HCT116 (cell line): ENCODE data around the gene NPAS4. TPM values are rescaled to one million over a fixed set of nuclear protein-coding genes. Genes with fewer than 3 reads are reported as not detected.

Experiments
- ATAC-seq: fragments of 200-7000 bp; cut with Tn5 transposase; 2 replicates; pipeline ENCODE4 v1.9.1; 2020; ENCODE audit warnings: mild to moderate bottlenecking, moderate library complexity
- BruUV-seq: library from RNA; stranded (reverse); fragments of 400-500 nt; replicated peaks from 2 replicates; lab custom pipeline; 2021; lab: Mats Ljungman, UMichigan
- CTCF ChIA-PET: fragments of 300-600 bp; sonication (Branson Sonifier 250); formaldehyde crosslinking; loops from one replicate; lab custom pipeline; 2021; ENCODE audit warnings: antibody characterized with exemption; lab: Charles Lee
- POLR2A ChIA-PET: fragments of 300-600, 350-600 bp; sonication (Branson Sonifier 250); formaldehyde crosslinking; loops from one replicate; lab custom pipeline; 2021; ENCODE audit warnings: antibody characterized with exemption; lab: Charles Lee
- RAD21 ChIA-PET, 2 experiments: fragments of 300-600 bp; sonication (Branson Sonifier 250); formaldehyde crosslinking; loops; one replicate each; lab custom pipeline; 2023; ENCODE audit warnings: low total read pairs in 2 of 2; ENCODE audit not compliant: uncharacterized antibody in 2 of 2, unreplicated experiment in 2 of 2, low non-redundant PET in 1 of 2; lab: Charles Lee
- DNase-seq: peaks from one replicate; pipeline ENCODE4 v3.0.0-alpha.2; 2010; ENCODE audit warnings: low read depth, low spot score
- H2AFZ ChIP-seq: fragments of 200-600 bp; shearing (Covaris generic), sonication (generic); 2 replicates; pipeline ENCODE4 v1.6.1; 2017; ENCODE audit warnings: low read depth, mixed run types, mixed read lengths, antibody characterized with exemption, low read length; ENCODE audit not compliant: poor library complexity, severe bottlenecking
- H3K27ac ChIP-seq: 2 replicates; pipeline ENCODE4 v1.5.1; 2012; ENCODE audit warnings: low read depth, low read length
- H3K27me3 ChIP-seq: fragments of 200-600 bp; sonication (generic); 2 replicates; pipeline ENCODE4 v1.6.1; 2016; ENCODE audit warnings: mixed run types, low read length, mixed read lengths; ENCODE audit not compliant: insufficient read depth
- H3K36me3 ChIP-seq, 2 experiments: fragments of 200-500 bp in 1 of 2; fragments of 200-600 bp in 1 of 2; sonication (Bioruptor generic) in 1 of 2; sonication (generic) in 1 of 2; 2 replicates each; pipeline versions ENCODE4 v1.5.1 to v1.6.1; 2014 to 2016; ENCODE audit warnings: low read length in 2 of 2, inconsistent platforms in 1 of 2, mixed read lengths in 1 of 2, mixed run types in 1 of 2; ENCODE audit not compliant: insufficient read depth in 2 of 2, control insufficient read depth in 1 of 2
- H3K4me1 ChIP-seq, 2 experiments: fragments of 200-600 bp in 1 of 2; sonication (generic) in 1 of 2; 2 replicates each; pipeline versions ENCODE4 v1.5.1 to v1.6.1; 2012 to 2017; ENCODE audit warnings: low read length in 2 of 2, inconsistent platforms in 1 of 2, mild to moderate bottlenecking in 1 of 2, mixed read lengths in 1 of 2, mixed run types in 1 of 2, moderate library complexity in 1 of 2; ENCODE audit not compliant: insufficient read depth in 2 of 2, control insufficient read depth in 1 of 2
- H3K4me2 ChIP-seq: fragments of 200-600 bp; sonication (generic); 2 replicates; pipeline ENCODE4 v1.6.1; 2017; ENCODE audit warnings: mixed run types, low read length, mixed read lengths
- H3K4me3 ChIP-seq, 2 experiments: fragments of 200-600 bp in 1 of 2; sonication (generic) in 1 of 2; replicated peaks in 1 of 2; 2 replicates each; pipeline ENCODE4 v1.5.1; 2011 to 2016; ENCODE audit warnings: low read length in 2 of 2, control low read depth in 1 of 2, low read depth in 1 of 2, mild to moderate bottlenecking in 1 of 2, mixed read lengths in 1 of 2, mixed run types in 1 of 2
- H3K79me2 ChIP-seq: fragments of 200-600 bp; sonication (generic); 2 replicates; pipeline ENCODE4 v1.6.1; 2017; ENCODE audit warnings: mild to moderate bottlenecking, mixed run types, low read length, moderate library complexity, mixed read lengths; ENCODE audit not compliant: insufficient read depth
- H3K9ac ChIP-seq: fragments of 200-600 bp; sonication (generic); 2 replicates; pipeline ENCODE4 v1.6.1; 2016; ENCODE audit warnings: low read length, mixed read lengths
- H3K9me2 ChIP-seq: fragments of 200-600 bp; sonication (generic), shearing (Covaris generic); 2 replicates; pipeline ENCODE4 v1.6.1; 2017; ENCODE audit warnings: mixed run types, mild to moderate bottlenecking, moderate library complexity; ENCODE audit not compliant: insufficient read depth
- H3K9me3 ChIP-seq, 2 experiments: fragments of 200-500 bp in 1 of 2; fragments of 200-600 bp in 1 of 2; sonication (Bioruptor generic) in 1 of 2; sonication (generic) in 1 of 2; 2 replicates each; pipeline ENCODE4 v1.6.1; 2014 to 2017; ENCODE audit warnings: low read length in 2 of 2, mixed read lengths in 2 of 2, inconsistent platforms in 1 of 2, low read depth in 1 of 2, mild to moderate bottlenecking in 1 of 2, mixed run types in 1 of 2, moderate library complexity in 1 of 2; ENCODE audit not compliant: control insufficient read depth in 1 of 2, insufficient read depth in 1 of 2
- H4K20me1 ChIP-seq: fragments of 200-600 bp; sonication (generic), shearing (Covaris generic); 2 replicates; pipeline ENCODE4 v1.6.1; 2017; ENCODE audit warnings: mixed run types, mild to moderate bottlenecking, moderate library complexity; ENCODE audit not compliant: insufficient read depth
- CBX3 ChIP-seq: IDR thresholded peaks from 2 replicates; pipeline ENCODE4 v1.6.1; 2012; ENCODE audit warnings: low read depth
- CEBPB ChIP-seq: IDR thresholded peaks from 2 replicates; pipeline ENCODE4 v1.6.1; 2012; ENCODE audit warnings: low read depth
- CTCF ChIP-seq, 3 experiments: fragments of 200-600 bp in 1 of 3; sonication (generic) in 1 of 3; IDR thresholded peaks in 2 of 3; conservative IDR thresholded peaks in 1 of 3; 2 replicates each; pipeline ENCODE4 v1.5.1; 2012 to 2017; ENCODE audit warnings: low read depth in 2 of 3, low read length in 2 of 3, antibody characterized with exemption in 1 of 3, borderline replicate concordance in 1 of 3, control low read depth in 1 of 3, mild to moderate bottlenecking in 1 of 3, mixed read lengths in 1 of 3, mixed run types in 1 of 3, moderate library complexity in 1 of 3; ENCODE audit not compliant: insufficient read depth in 1 of 3
- ELF1 ChIP-seq: IDR thresholded peaks from 2 replicates; pipeline ENCODE4 v1.6.1; 2012; ENCODE audit warnings: low read depth, borderline replicate concordance
- FOSL1 ChIP-seq: IDR thresholded peaks from 2 replicates; pipeline ENCODE4 v1.6.1; 2012; ENCODE audit warnings: low read depth
- JUND ChIP-seq: IDR thresholded peaks from 2 replicates; pipeline ENCODE4 v1.6.1; 2012
- POLR2A ChIP-seq: IDR thresholded peaks from 2 replicates; pipeline ENCODE4 v1.7.0; 2011; ENCODE audit warnings: borderline replicate concordance; ENCODE audit not compliant: insufficient read depth, insufficient read length; ENCODE audit errors: extremely low read depth
- POLR2AphosphoS5 ChIP-seq: IDR thresholded peaks from 2 replicates; pipeline ENCODE4 v1.6.1; 2011; ENCODE audit warnings: mild to moderate bottlenecking, low read depth, low read length, moderate library complexity
- RAD21 ChIP-seq: IDR thresholded peaks from 2 replicates; pipeline ENCODE4 v1.6.1; 2012; ENCODE audit warnings: low read depth, mild to moderate bottlenecking
- SP1 ChIP-seq: IDR thresholded peaks from 2 replicates; pipeline ENCODE4 v1.6.1; 2012; ENCODE audit warnings: low read depth
- SRF ChIP-seq: IDR thresholded peaks from 2 replicates; pipeline ENCODE4 v1.6.1; 2012; ENCODE audit warnings: low read depth
- YY1 ChIP-seq: IDR thresholded peaks from 2 replicates; pipeline ENCODE4 v1.6.1; 2011; ENCODE audit warnings: low read length, low read depth, moderate library complexity, mild to moderate bottlenecking; ENCODE audit not compliant: insufficient replicate concordance; ENCODE audit errors: extremely low read depth
- ZNF274 ChIP-seq: fragments of 200-500 bp; sonication (Bioruptor generic); IDR thresholded peaks from 2 replicates; pipeline ENCODE4 v1.6.1; 2014; ENCODE audit warnings: mild to moderate bottlenecking, low read depth, low read length, inconsistent platforms
- intact Hi-C: fragments of 100-400 bp; cut with micrococcal nuclease; formaldehyde crosslinking; loops from 2 replicates; pipeline ENCODE4 v1.10.0; 2022
- total RNA-seq: library from RNA; stranded (reverse); gene quantifications from one replicate; pipeline ENCODE4 v1.2.1, GENCODE V29; 2021; ENCODE audit not compliant: unreplicated experiment
- TF ChIP-seq, protein P1 (sequence below): IDR thresholded peaks from 2 replicates; pipeline ENCODE4 v1.6.1; 2012
- TF ChIP-seq, protein P2 (sequence below): IDR thresholded peaks from 2 replicates; pipeline ENCODE4 v1.6.1; 2012; ENCODE audit warnings: low read depth

The NPAS4 gene
- total RNA-seq, 1 experiment from 2014 or later: not detected

DNA sequence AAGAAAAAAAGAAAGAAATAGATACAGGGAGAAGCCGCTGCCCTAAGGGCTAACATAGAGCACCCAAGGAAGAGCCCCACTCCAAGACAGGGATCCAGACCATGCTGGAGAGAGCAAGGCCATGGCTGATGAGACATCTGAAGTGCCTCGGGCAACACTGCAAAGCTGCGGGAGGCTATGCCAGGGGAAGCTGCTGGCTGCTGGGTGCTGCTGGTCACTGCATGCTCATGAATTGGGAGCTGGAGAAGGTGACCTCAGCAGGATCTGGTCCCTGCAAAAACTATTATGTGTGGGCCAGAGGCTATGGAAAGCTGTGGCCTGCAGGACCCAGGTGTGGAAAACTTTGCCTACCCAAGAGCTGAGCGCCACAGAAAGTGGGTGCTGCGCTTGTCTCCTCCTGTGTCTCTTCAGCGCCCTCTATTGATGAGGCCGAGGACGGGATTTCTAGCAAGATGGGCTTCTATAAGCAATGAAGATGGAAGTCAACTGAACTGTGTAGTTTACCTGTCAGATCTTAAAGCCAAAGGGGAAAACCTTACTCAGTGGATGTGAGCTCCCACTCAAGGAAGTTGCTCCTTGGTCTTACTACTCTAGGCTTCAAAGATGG, 32.0 kb upstream of the NPAS4 start:
- BruUV-seq: no TSS peak
- Histone ChIP-seq H3K36me3 (no peaks in the 10 kb centered on the region), H3K9ac (no peak overlapping the region), H3K4me3 (no peak overlapping the region), H3K27me3 (no peaks in the 10 kb centered on the region), H2AFZ (peak overlapping the region; percentile 77), H3K79me2 (no peaks in the 10 kb centered on the region), H3K9me2 (no peaks in the 10 kb centered on the region), H3K4me2 (peak overlapping the region; percentile 43), H3K4me1 (peaks cover 16 to 32% of the 10 kb centered on the region in 2 experiments; a peak in 3 of 4 replicates), H3K9me3 (no peaks in the 10 kb centered on the region), H4K20me1 (no peaks in the 10 kb centered on the region), H3K27ac (no peak overlapping the region)
- CTCF ChIA-PET: interaction anchor here (0.6 to 10.1 kb wide), 25 partner anchors 9 to 715 kb away, joined by 3 to 121 read pairs (median 5); partner anchors contain the start of genes BRMS1, DPP3, MRPL11 and RBM4B
- DNase-seq (peak; percentile 75), ATAC-seq (peak; percentile 80)
- intact Hi-C loops: loop anchor here (5.0 kb wide), 1 partner anchor 77 kb away; no protein-coding TSS in a partner anchor
- POLR2A ChIA-PET: interaction anchor here (0.6 to 0.9 kb wide), 4 partner anchors 16 to 633 kb away, joined by 3 to 4 read pairs (median 3); no protein-coding TSS in a partner anchor
- RAD21 ChIA-PET: interaction anchor here (0.6 to 0.7 kb wide), 2 partner anchors 15 to 1059 kb away, joined by 3 read pairs; no protein-coding TSS in a partner anchor
- TF ChIP-seq CTCF (IDR thresholded peaks at IDR 0.05 in 2 of 3, conservative IDR thresholded peaks at IDR 0.05 in 1 of 3; ENCODE audit: borderline replicate concordance in 1 of 3, insufficient read depth in 1 of 3, low read depth in 2 of 3, low read length in 2 of 3) (peak; percentile 88 to 92 (median 89)), RAD21 (peak; percentile 87), YY1 (peak; percentile 62), POLR2AphosphoS5 (no peak)

DNA sequence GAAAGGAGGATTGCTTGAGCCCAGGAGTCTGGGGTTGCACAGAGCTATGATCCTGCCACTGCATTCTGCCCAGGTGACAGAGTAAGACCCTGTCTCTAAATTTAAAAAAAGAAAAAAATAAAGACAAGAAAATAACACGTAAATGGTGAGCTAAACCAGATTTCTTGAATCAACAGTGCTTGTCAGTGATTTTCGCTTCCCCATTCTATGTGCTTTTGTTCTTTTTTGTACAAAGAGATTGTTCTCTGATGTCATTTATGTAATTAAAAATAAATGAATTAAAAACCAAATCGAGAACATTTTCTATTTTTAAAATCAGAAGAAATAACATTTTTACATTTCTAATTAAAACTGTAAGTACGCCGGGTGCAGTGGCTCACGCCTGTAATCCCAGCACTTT, 29.5 kb upstream of the NPAS4 start:
- DNase-seq: no peak
- Histone ChIP-seq H3K9me2 (no peaks in the 10 kb centered on the region), H3K27me3 (no peaks in the 10 kb centered on the region), H4K20me1 (no peaks in the 10 kb centered on the region), H3K9ac (no peak overlapping the region), H2AFZ (no peak overlapping the region), H3K4me2 (no peak overlapping the region), H3K79me2 (no peaks in the 10 kb centered on the region), H3K4me1 (peaks cover 2 to 13% of the 10 kb centered on the region in 2 experiments; a peak in 3 of 4 replicates), H3K36me3 (no peaks in the 10 kb centered on the region), H3K9me3 (no peaks in the 10 kb centered on the region), H3K27ac (no peak overlapping the region), H3K4me3 (no peak overlapping the region)
- ChIA-PET POLR2A (no interaction called here), CTCF (interaction anchor here (1.1 to 10.1 kb wide), 2 partner anchors 11 to 79 kb away, joined by 3 to 121 read pairs; no protein-coding TSS in a partner anchor), RAD21 (no interaction called here)
- ATAC-seq: no peak
- intact Hi-C loops: no loop called here
- no TSS peak for BruUV-seq
- TF ChIP-seq, protein P1, sequence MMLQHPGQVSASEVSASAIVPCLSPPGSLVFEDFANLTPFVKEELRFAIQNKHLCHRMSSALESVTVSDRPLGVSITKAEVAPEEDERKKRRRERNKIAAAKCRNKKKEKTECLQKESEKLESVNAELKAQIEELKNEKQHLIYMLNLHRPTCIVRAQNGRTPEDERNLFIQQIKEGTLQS: no peak
- TF ChIP-seq ZNF274 (no peak), SP1 (no peak), POLR2AphosphoS5 (no peak), SRF (no peak), ELF1 (no peak), CEBPB (no peak), FOSL1 (no peak), POLR2A (no peak), CBX3 (no peak), JUND (no peak)
- TF ChIP-seq, protein P2, sequence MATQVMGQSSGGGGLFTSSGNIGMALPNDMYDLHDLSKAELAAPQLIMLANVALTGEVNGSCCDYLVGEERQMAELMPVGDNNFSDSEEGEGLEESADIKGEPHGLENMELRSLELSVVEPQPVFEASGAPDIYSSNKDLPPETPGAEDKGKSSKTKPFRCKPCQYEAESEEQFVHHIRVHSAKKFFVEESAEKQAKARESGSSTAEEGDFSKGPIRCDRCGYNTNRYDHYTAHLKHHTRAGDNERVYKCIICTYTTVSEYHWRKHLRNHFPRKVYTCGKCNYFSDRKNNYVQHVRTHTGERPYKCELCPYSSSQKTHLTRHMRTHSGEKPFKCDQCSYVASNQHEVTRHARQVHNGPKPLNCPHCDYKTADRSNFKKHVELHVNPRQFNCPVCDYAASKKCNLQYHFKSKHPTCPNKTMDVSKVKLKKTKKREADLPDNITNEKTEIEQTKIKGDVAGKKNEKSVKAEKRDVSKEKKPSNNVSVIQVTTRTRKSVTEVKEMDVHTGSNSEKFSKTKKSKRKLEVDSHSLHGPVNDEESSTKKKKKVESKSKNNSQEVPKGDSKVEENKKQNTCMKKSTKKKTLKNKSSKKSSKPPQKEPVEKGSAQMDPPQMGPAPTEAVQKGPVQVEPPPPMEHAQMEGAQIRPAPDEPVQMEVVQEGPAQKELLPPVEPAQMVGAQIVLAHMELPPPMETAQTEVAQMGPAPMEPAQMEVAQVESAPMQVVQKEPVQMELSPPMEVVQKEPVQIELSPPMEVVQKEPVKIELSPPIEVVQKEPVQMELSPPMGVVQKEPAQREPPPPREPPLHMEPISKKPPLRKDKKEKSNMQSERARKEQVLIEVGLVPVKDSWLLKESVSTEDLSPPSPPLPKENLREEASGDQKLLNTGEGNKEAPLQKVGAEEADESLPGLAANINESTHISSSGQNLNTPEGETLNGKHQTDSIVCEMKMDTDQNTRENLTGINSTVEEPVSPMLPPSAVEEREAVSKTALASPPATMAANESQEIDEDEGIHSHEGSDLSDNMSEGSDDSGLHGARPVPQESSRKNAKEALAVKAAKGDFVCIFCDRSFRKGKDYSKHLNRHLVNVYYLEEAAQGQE: no peak
